DMS53 treated with DMSO at 0.1 percent for 48 hours (cell line): ENCODE data around the gene STIM1.

ENCODE experiments used
- DNase-seq: peaks from one replicate; lab custom pipeline; 2025; ENCODE audit not compliant: unreplicated experiment; lab: John Stamatoyannopoulos, UW

STIM1 gene

DNA sequence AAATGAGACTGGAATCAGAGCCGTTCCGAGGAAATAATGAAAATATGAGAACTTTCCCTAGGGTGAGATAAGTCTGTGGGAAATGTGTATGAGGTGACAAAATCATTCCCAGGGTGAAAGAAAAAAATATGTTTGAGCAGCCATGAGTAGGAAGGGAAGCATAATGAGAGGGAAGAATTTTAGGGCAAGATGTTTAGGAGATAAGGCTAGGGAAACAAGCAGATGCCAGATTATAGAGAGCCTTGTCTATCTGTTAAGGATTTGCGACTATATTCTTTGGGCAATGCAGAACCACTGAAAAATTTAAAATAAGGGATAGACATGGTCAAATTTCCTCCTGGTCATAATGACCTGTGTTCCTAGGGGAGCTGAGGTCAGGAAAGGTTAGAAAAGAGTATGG is 54.4 kb downstream of the STIM1 start:
- DNase-seq = no peak

DNA sequence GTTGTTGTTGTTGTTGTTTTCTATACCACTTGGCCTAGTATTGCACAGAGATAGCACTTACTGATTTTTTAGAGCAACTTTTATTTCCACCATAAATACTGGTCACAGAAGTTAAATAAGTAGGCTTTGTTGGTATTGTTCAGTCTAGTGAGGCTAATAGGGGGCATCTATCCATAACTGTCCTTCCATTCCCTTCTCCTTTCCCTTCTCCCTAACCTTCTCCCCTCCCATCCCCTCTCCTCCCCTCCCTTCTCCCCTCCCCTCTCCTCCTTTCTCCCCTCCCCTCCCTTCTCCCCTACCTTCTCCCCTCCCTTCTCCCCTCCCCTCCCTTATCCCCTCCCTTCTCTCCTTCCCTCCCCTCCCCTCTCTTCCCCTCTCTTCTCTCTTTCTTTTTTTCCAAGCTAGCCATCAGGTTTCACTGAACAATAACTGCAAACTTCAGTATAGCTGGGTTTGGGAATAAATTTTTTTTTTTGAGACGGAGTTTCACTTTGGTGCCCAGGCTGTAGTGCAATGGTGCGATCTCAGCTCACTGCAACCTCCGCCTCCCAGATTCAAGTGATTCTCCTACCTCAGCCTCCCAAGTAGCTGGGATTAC is 56.5 kb downstream of the STIM1 start:
- DNase-seq = no peak

DNA sequence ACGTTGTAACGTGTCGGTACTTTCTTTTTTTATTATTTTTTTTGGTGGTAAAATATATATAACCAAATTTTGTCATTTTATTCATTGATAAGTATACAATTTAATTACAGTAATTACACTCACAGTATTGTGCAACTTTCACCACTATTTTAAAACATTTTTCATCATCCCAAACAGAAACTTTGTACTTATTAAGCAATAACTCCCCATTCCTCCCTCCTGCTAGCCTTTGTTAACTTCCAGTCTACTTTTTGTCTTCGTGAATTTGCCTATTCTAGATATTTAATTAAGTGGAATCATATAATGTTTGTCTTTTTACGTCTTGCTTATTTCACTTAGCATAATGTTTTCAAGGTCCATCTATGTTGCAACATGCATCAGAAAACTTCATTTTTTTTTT is 58.5 kb downstream of the STIM1 start:
- no peak for DNase-seq

DNA sequence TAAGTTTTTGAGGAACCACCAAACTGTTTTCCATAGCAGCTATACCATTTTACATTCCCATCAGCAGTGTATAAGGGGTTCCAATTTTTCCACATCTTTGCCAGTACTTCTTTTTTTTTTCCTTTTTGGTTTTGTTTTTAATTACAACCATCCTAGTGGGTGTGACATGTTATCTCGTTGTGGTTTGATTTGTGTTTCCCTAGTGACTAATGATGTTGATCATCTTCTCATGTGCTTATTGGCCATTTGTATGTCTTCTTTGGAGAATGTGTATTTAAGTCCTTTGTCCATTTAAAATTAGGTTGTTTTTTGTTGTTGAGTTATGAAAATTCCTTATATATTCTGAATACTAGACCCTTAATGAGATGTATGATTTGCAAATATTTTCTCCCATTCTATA is 59.3 kb downstream of the STIM1 start:
- no peak for DNase-seq

DNA sequence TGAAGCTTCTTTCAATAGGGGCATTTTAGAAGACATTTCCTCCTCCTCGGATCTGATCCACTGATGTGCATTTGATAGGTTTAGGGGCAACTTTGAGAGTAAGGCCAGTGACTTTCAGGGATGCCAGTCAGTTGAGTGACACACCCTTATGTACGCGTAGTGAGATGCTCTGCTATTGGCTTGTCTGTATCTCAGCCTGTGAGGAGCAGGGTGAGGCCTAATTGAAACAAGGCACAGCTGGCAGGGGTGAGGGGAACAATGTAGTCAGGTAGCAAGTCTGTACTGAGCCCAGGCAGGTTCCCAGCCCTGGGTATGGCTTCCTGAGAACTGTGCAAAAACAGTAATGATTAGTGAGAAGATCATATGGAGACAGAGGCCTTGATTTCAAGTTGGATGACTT is 61.5 kb downstream of the STIM1 start:
- DNase-seq = no peak

DNA sequence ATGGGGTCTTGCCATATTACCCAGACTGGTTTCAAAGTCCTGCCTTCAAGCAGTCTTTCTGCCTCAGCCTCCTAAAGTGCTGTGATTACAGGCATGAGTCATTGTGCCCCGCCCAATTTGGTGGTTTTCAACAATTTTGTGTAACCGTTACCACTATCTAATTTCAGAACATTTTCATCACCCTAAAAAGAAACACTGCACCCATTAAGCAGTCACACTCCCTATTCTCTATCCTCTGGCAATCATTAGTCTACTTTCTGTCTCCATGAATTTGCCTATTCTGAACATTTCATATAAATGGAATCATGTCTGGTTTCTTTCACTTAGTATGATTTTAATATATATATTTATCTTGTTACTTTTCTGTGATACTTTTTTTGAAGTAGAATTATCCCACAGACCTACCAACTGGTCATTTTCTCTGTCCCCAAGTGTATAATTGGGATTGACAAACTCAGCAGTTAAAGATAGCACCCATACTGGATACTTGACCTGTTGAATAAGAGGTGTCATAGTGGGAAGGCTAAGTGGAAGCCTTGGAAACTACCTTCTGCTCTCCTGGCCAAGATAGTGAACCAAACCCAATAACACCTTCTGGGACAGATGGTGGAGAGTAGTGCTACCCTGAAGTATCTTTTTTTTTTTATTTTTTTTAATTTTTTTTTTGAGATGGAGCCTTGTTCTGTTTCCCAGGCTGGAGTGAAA is 64.8 kb downstream of the STIM1 start:
- DNase-seq = no peak

GRCh38 chr11:3922056-3922455 is 66.6 kb downstream of the STIM1 start:
- DNase-seq = no peak

DNA sequence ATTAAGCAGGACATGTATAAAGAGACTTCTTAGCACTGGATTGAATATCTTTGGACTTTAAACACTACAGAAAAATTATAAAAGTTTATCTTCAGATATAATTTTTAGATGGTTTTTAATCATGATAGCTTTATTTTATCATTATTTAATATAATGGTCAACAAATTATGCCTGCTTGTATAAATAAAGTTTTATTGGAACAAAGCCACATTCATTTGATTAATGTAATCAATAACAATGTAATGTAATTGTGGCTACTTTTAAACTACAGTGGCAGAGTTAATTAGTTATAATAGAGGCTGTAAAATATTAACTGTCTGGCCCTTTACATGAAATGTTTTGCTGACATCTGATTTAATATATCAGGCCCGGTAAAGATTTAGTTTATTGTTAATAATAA is 70.0 kb downstream of the STIM1 start:
- DNase-seq = no peak

DNA sequence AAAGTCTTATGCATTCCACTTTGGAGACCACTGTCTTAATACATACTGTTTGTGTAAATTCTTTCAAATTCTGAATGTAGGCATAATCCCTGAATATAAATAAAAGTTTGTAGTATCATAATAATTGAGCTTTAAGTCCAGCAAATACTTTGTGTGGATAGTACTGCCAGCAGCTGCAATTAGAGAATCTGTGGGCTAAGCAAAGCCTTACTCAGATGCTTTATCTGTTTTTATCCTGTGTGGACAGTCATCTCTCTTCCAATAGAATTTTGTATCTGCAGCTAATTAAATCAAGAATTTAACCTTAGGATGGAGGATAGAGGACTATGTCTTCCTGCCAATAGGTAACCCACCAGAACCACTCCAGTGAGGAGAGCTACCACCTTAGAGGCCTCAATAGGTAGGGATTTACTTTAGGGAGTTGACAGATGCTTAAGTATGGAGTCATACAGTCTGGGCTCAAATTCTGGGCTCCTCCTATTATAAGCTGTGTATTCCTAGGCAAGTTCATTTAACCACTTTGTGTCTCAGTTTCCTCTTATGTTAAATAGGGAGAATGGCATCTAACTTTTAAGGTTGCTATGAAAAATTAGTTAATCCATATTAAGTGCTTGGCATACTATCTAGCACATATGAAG is 71.1 kb downstream of the STIM1 start:
- no peak for DNase-seq

DNA sequence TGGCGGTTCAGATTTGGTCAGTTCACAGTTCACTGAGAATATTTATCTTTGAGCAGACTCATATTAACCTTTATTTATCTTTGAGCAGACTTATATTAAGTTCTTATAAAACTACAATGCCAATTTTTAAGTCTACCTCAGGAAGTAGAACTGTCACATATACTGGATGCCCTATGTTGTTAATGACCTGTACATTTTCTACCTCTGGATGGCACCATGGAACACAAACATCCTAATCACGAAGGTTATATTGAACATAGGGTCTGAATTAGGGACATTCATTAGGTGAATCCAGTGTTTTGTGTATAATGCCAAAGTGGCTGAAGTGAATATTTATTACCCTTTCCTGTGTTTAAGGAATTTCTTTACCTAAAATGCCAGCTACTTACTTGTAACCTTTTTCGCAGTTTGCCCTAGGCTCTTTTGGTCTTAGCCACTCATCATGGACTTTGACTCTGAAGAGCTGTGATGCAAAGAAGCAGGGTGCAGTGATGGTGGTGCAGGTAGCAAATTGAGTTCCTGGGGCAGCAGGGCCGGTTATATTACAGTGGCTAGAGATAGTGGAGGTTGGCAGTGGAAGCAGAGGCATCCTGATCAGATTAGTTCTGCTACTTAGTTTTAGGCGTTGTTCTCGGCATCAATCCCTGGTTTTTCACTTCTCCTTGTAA is 71.8 kb downstream of the STIM1 start:
- DNase-seq = no peak

DNA sequence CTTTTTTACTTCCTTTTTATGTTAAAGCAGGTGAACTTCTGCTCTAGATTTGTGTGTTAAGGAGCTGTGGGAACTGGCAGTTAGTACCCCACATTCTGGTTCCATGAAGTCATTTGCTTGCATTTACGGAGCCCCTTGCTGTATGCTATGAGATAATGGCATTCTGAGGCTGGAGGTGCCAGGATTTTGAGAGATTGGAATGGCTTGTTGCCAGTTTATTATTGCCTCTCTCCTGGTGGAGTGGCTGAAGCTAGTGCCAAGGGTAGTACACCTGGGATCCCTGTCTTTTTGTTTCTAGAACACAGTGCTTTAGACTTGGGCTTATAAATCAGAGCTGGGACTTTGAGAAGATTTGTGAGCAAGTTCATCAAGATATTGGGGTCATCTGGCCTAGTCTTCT is 73.8 kb downstream of the STIM1 start:
- DNase-seq = no peak

GRCh38 chr11:3929649-3930048 is 74.2 kb downstream of the STIM1 start:
- no peak for DNase-seq

DNA sequence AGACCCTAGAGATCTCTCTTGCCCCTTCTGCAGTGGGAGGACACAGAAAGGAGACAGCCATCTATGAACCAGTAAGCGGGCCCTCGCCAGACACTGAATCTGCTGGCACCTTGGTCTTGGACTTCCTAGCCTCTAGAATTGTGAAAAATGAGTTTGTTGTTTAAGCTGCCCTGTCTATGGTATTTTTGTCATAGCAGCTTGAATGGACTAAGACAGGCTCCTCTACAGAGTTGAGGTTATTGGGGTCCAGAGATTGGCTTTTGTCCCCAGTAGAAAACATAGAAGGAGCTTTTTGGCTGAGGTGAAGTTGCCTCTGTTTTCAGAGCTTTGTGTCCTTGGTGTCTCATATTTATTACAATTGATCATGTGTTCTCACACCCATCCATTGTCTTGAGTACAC is 77.2 kb downstream of the STIM1 start:
- DNase-seq = no peak

GRCh38 chr11:3933165-3933628 is 77.7 kb downstream of the STIM1 start:
- DNase-seq = no peak

GRCh38 chr11:3934658-3935057 is 79.2 kb downstream of the STIM1 start:
- DNase-seq = no peak

- no peak for DNase-seq
Observed at GRCh38 chr11:3936517-3936916, 81.1 kb downstream of the STIM1 start.

GRCh38 chr11:3939211-3939610 is 83.7 kb downstream of the STIM1 start:
- no peak for DNase-seq

DNA sequence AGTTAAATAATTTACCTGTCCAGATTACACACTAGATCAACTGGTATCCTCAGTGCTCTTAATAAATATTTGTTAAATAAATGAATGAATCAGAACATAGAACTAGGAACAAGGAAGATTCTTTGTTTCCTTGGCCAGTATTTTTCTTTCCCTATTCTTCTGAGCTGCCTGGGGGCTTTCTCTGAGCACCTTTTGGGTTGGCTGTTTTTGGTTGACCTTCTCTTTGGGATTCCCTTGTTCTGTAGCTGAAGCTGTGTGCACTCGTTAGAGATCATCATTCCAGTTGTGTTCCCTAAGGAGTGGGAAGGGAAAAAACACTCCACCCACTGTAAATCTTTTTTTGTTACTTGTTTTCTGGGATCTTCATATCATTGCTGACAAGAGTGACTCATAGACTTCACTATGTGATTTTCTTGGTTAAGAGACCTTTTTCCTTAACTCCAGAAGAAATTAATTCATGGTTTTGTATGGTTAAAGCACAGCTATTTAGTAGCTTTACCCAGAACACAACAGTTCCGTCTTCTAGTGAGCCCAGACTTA is 84.3 kb downstream of the STIM1 start:
- no peak for DNase-seq

GRCh38 chr11:3942160-3942955 is 86.9 kb downstream of the STIM1 start:
- no peak for DNase-seq

- DNase-seq = no peak
Observed at GRCh38 chr11:3942956-3943497, 87.6 kb downstream of the STIM1 start.

GRCh38 chr11:3944198-3944597 is 88.7 kb downstream of the STIM1 start:
- no peak for DNase-seq
